Kidney (tissue), 14 donors: ENCODE data around the gene SLC5A8. TPM values are rescaled to one million over a fixed set of nuclear protein-coding genes. Genes with fewer than 3 reads are reported as not detected.
A peak's percentile ranks its signal among the peaks of the same experiment; 100 is the strongest.

Experiments
- DNase-seq, 5 donors: peaks; one replicate each; pipeline ENCODE4 v3.0.0-alpha.2; 2013 to 2020
- FAIRE-seq: peaks from 2 replicates; lab custom pipeline; 2012; peaks lifted over from hg19 to GRCh38; lab: Jason Lieb, UNC
- H3K27ac ChIP-seq, 2 donors: one replicate each; pipeline ENCODE4 v1.7.0; 2013; ENCODE audit warnings: low read depth in 2 of 2, low read length in 2 of 2, inconsistent platforms in 1 of 2
- H3K27me3 ChIP-seq: one replicate; pipeline ENCODE4 v1.7.1; 2013; ENCODE audit warnings: low read length, inconsistent platforms; ENCODE audit not compliant: control insufficient read depth, insufficient read depth
- H3K36me3 ChIP-seq, 3 donors: one replicate each; pipeline versions ENCODE4 v1.7.0 to v1.7.1; 2013; ENCODE audit warnings: low read length in 3 of 3, control low read depth in 1 of 3, inconsistent platforms in 1 of 3; ENCODE audit not compliant: insufficient read depth in 3 of 3, control insufficient read depth in 2 of 3
- H3K4me1 ChIP-seq, 3 donors: one replicate each; pipeline versions ENCODE4 v1.7.0 to v1.7.1; 2013; ENCODE audit warnings: low read length in 3 of 3, inconsistent platforms in 1 of 3, low read depth in 1 of 3; ENCODE audit not compliant: control insufficient read depth in 2 of 3, insufficient read depth in 2 of 3
- H3K4me3 ChIP-seq, 3 donors: one replicate each; pipeline versions ENCODE4 v1.7.0 to v1.8.1; 2013; ENCODE audit warnings: low read length in 3 of 3, control low read depth in 1 of 3, inconsistent platforms in 1 of 3
- H3K9ac ChIP-seq, 3 donors: one replicate each; pipeline versions ENCODE4 v1.7.0 to v1.7.1; 2013; ENCODE audit warnings: low read length in 3 of 3, control low read depth in 1 of 3, inconsistent platforms in 1 of 3
- H3K9me3 ChIP-seq, 3 donors: one replicate each; pipeline versions ENCODE4 v1.7.0 to v1.7.1; 2013; ENCODE audit warnings: low read length in 3 of 3, control low read depth in 1 of 3, inconsistent platforms in 1 of 3; ENCODE audit not compliant: control insufficient read depth in 2 of 3, insufficient read depth in 1 of 3
- CTCF ChIP-seq: IDR thresholded peaks from 3 replicates; pipeline ENCODE4 v1.5.1; 2012; ENCODE audit warnings: mild to moderate bottlenecking, moderate library complexity, borderline replicate concordance; ENCODE audit not compliant: insufficient read depth; ENCODE audit errors: extremely low read depth
- intact Hi-C: fragments of 100-400 bp; cut with DNase I; formaldehyde crosslinking; loops from one replicate; pipeline ENCODE4 v1.11.1; 2022
- polyA plus RNA-seq: library from polyadenylated mRNA; stranded (reverse); fragments of 350-450 nt; fragmentation: Illumina TruSeq; extraction: RNeasy Lipid Tissue Mini Kit (QIAGEN cat#74804); gene quantifications from one replicate; pipeline ENCODE4 v1.2.3, GENCODE V29; 2014; ENCODE audit warnings: low read depth, low replicate concordance; ENCODE audit not compliant: insufficient read depth
- total RNA-seq: library from RNA; stranded (reverse); fragmentation: NEBNext Ultra II Directional; extraction: Animal tissue kit (Norgen Biotek cat#: 25700); gene quantifications from one replicate; pipeline ENCODE4 v1.2.1, GENCODE V29; 2021
- donor health status: control.
- donor health status: control.
- donor health status: control.
- donor health status: control.
- donor health status: control.
- donor health status: DM: yes; HTN: yes; CAD: no.
- donor health status: Normal renal cell carcinoma (clear cell type).

SLC5A8 gene
- total and polyA plus RNA-seq, 2 donors from 2014 or later = 1.6 to 2.7 TPM

GRCh38 chr12:101127521-101128219 is 82.4 kb downstream of the SLC5A8 start:
- TF ChIP-seq CTCF = no peak
- Histone ChIP-seq H3K4me3 (no peak overlapping the region), H3K4me1 (no peaks in the 10 kb centered on the region), H3K27me3 (no peaks in the 10 kb centered on the region), H3K36me3 (no peaks in the 10 kb centered on the region), H3K9ac (no peak overlapping the region), H3K9me3 (no peaks in the 10 kb centered on the region), H3K27ac (no peak overlapping the region)
- intact Hi-C loops = no loop called here
- no peak for FAIRE-seq
- peak; percentile 24 to 48 (median 44) for DNase-seq

- no peaks in the 10 kb centered on the region for H3K27me3 ChIP-seq
- FAIRE-seq (no peak), DNase-seq (no peak)
- no peak overlapping the region for H3K27ac ChIP-seq
- H3K4me1 ChIP-seq = no peaks in the 10 kb centered on the region
- H3K4me3 ChIP-seq = no peak overlapping the region
- no peaks in the 10 kb centered on the region for H3K36me3 ChIP-seq
- intact Hi-C loops = no loop called here
- no peak overlapping the region for H3K9ac ChIP-seq
- no peak for TF ChIP-seq CTCF
- peaks cover 0 to 11% (median 0%) of the 10 kb centered on the region in 3 donors for H3K9me3 ChIP-seq
These were observed 92.2 kb downstream of the SLC5A8 start for GRCh38 chr12:101117842-101118241.

- Histone ChIP-seq H3K4me3 (no peak overlapping the region), H3K27me3 (no peaks in the 10 kb centered on the region), H3K4me1 (no peaks in the 10 kb centered on the region), H3K36me3 (no peaks in the 10 kb centered on the region), H3K9me3 (peaks cover 0 to 12% (median 0%) of the 10 kb centered on the region in 3 donors), H3K9ac (no peak overlapping the region), H3K27ac (no peak overlapping the region)
- intact Hi-C loops = no loop called here
- no peak for TF ChIP-seq CTCF
- DNase-seq (no peak), FAIRE-seq (no peak)
These were observed 93.1 kb downstream of the SLC5A8 start for GRCh38 chr12:101116911-101117310.
